ENCODE results near the gene SHISA2.

The SHISA2 gene

GRCh38 chr13:26017196-26017921 lies 34.5 kb downstream of the SHISA2 start:
- DNase-seq, result no peak

GRCh38 chr13:26016189-26016588 lies 35.6 kb downstream of the SHISA2 start:
- no peak for DNase-seq

GRCh38 chr13:26015271-26016125 lies 36.3 kb downstream of the SHISA2 start:
- DNase-seq, result no peak

GRCh38 chr13:26012995-26013394 lies 38.8 kb downstream of the SHISA2 start:
- no peak for DNase-seq

DNA sequence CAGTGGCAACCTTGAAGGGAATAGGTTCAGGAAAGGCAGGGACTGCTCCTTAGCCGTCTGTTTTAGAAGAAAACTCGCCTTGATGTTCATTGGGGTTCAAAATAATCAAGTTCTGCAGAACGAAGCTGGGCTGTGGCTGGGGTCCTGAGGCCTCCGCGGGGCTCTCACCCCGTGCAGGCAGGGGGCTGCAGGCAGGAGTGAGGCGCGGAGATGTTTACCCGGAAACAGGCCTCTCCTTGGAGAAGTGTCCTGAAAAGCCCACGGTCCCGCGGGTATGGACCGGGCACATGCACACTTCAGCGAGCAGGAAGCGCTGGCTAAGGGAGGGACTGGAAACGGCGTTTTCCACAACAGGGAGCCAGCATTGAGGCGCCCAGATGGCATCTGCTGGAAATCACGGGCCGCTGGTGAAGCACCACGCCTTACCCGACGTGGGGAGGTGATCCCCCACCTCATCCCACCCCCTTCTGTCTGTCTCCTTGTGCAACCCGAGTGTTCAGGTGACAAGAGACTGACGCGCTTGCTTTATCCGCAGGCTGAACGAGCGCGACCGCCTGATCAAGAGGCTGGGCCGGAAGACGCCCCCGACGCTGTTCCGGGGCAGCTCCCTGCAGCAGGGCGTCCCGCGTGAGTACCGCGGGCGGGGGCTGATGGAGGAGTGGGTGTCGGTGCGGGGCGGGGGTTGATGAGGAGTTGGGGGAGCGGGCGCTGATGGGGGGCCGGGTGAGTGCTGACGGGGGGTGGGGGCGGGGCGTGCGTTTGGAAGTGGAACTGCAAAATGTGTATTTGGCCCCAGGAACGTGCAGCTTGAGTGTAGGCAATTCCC lies 39.6 kb downstream of the SHISA2 start:
- peak; percentile 80 for DNase-seq

- no peak for DNase-seq
Measured at GRCh38 chr13:26011208-26011573, 40.6 kb downstream of the SHISA2 start.

GRCh38 chr13:26010487-26011207 lies 41.2 kb downstream of the SHISA2 start:
- no peak for DNase-seq

GRCh38 chr13:26007261-26008125 lies 44.3 kb downstream of the SHISA2 start:
- DNase-seq, result no peak
